Measurements from ENCODE around the gene VPS13D. TPM values are rescaled to one million over a fixed set of nuclear protein-coding genes. Genes with fewer than 3 reads are reported as not detected.

VPS13D gene
- total and polyA plus RNA-seq, 10 of the 15 experiments (the other 5 are each of a cell fraction or from before 2014, with no cell fraction given) = 1.4 to 16.9 (median 8.5) TPM

DNA sequence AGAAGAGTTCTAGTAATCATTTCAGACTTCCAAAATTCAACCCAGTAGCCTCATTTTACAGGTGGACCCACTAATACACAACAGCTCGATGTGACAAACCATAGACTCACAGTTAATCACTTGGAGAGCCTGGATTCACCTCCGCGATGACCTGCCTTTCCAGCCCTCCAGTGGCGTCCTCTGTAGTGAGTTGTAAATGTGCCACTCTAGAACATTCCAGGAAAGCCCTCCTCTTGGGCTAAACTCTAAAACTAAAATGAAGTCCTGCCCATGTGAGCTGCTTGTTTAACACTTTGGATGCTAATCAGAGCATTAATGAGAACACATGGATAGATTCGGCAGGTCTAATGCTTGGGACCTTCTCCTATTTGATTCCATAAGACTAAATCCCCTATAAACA lies 247.5 kb downstream of the VPS13D start (continued):
- TF ChIP-seq, protein P1, sequence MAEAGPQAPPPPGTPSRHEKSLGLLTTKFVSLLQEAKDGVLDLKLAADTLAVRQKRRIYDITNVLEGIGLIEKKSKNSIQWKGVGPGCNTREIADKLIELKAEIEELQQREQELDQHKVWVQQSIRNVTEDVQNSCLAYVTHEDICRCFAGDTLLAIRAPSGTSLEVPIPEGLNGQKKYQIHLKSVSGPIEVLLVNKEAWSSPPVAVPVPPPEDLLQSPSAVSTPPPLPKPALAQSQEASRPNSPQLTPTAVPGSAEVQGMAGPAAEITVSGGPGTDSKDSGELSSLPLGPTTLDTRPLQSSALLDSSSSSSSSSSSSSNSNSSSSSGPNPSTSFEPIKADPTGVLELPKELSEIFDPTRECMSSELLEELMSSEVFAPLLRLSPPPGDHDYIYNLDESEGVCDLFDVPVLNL (IDR thresholded peaks at IDR 0.05; ENCODE audit: low read depth, low read length) = no peak
- TF ChIP-seq, protein P2, sequence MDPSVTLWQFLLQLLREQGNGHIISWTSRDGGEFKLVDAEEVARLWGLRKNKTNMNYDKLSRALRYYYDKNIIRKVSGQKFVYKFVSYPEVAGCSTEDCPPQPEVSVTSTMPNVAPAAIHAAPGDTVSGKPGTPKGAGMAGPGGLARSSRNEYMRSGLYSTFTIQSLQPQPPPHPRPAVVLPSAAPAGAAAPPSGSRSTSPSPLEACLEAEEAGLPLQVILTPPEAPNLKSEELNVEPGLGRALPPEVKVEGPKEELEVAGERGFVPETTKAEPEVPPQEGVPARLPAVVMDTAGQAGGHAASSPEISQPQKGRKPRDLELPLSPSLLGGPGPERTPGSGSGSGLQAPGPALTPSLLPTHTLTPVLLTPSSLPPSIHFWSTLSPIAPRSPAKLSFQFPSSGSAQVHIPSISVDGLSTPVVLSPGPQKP (IDR thresholded peaks at IDR 0.05; ENCODE audit: low read depth, low read length) = no peak
- TF ChIP-seq, protein P3, sequence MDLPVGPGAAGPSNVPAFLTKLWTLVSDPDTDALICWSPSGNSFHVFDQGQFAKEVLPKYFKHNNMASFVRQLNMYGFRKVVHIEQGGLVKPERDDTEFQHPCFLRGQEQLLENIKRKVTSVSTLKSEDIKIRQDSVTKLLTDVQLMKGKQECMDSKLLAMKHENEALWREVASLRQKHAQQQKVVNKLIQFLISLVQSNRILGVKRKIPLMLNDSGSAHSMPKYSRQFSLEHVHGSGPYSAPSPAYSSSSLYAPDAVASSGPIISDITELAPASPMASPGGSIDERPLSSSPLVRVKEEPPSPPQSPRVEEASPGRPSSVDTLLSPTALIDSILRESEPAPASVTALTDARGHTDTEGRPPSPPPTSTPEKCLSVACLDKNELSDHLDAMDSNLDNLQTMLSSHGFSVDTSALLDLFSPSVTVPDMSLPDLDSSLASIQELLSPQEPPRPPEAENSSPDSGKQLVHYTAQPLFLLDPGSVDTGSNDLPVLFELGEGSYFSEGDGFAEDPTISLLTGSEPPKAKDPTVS (IDR thresholded peaks at IDR 0.05; ENCODE audit: low read depth, low read length) = no peak
- no peak for TF ChIP-seq KLF5 (IDR thresholded peaks at IDR 0.05; ENCODE audit: partially characterized antibody)
- TF ChIP-seq POLR2AphosphoS2 (IDR thresholded peaks at IDR 0.05; ENCODE audit: low read depth, low read length) = no peak
- TF ChIP-seq GATAD2B (conservative IDR thresholded peaks at IDR 0.05; ENCODE audit: low read depth) = no peak
- no peak for TF ChIP-seq BCL11A (IDR thresholded peaks at IDR 0.05; ENCODE audit: low read depth, low read length)
- TF ChIP-seq, protein P4, sequence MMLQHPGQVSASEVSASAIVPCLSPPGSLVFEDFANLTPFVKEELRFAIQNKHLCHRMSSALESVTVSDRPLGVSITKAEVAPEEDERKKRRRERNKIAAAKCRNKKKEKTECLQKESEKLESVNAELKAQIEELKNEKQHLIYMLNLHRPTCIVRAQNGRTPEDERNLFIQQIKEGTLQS (IDR thresholded peaks at IDR 0.05; ENCODE audit: borderline replicate concordance, extremely low read depth, low read depth, low read length) = no peak
- TF ChIP-seq PAX8 (IDR thresholded peaks at IDR 0.05) = no peak
